Gastrocnemius medialis (tissue), 4 donors: ENCODE results near the gene THAP11.

ENCODE experiments used
- CTCF ChIP-seq, 5 experiments: fragments of 450-650 bp in 3 of 5; fragments of 200-600 bp in 2 of 5; sonication (generic) in 2 of 5; IDR thresholded peaks in 4 of 5; conservative IDR thresholded peaks in 1 of 5; 1 replicate in 4 of 5; 2 replicates in 1 of 5; pipeline ENCODE4 v1.5.1; 2016 to 2019; ENCODE audit warnings: antibody characterized with exemption in 5 of 5, mild to moderate bottlenecking in 3 of 5, moderate library complexity in 3 of 5
- POLR2A ChIP-seq, 2 donors: fragments of 450-650 bp; IDR thresholded peaks; one replicate each; pipeline ENCODE4 v1.6.1; 2017; ENCODE audit warnings: antibody characterized with exemption in 2 of 2, mild to moderate bottlenecking in 2 of 2, moderate library complexity in 2 of 2

- TF ChIP-seq CTCF (IDR thresholded peaks at IDR 0.05 in 4 of 5, conservative IDR thresholded peaks at IDR 0.05 in 1 of 5) (no peak), POLR2A (IDR thresholded peaks at IDR 0.05) (no peak)
These were observed 30.1 kb downstream of the THAP11 start for GRCh38 chr16:67872131-67872630.
